GM13976 (cell line): Measurements from ENCODE around the gene FBXO38.

Source experiments
- DNase-seq: peaks from one replicate; pipeline ENCODE4 v3.0.0; 2012; ENCODE audit warnings: low spot score
- CTCF ChIP-seq: IDR thresholded peaks from 2 replicates; pipeline ENCODE4 v1.5.1; 2012; ENCODE audit warnings: borderline replicate concordance, mild to moderate bottlenecking; ENCODE audit not compliant: insufficient read depth; ENCODE audit errors: extremely low read depth, missing control alignments, control extremely low read depth
- in situ Hi-C: fragments of 300-500 bp; cut with MboI; formaldehyde crosslinking; loops from one replicate; pipeline ENCODE4 v1.12.0; 2022; ENCODE audit warnings: low sequenced_read_pairs, mixed read lengths, inconsistent platforms; ENCODE audit not compliant: unreplicated experiment

The FBXO38 gene

GRCh38 chr5:148403344-148403743 lies 19.6 kb downstream of the FBXO38 start:
- DNase-seq, result peak; percentile 16
- no peak for TF ChIP-seq CTCF
- in situ Hi-C loops, result no loop called here

DNA sequence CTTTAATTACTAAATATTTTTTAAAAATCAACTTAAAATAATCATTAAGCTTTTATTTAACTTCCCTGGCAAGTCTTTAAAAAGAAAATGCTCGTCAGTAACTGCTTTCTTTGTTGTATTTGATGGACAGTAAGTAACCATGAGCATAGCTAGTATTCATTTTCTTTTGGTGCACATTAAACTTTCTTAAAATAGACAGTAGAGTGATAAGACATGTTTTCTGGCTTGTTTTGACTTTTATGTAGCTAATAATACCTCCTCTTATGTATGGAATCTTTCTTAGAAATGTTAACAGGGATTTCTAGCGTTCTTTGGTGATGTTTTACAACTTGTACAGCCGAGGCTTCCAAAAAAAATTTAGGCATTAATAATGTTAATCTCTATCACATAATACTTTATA lies 22.6 kb downstream of the FBXO38 start:
- in situ Hi-C loops, result no loop called here
- TF ChIP-seq CTCF, result no peak
- no peak for DNase-seq

DNA sequence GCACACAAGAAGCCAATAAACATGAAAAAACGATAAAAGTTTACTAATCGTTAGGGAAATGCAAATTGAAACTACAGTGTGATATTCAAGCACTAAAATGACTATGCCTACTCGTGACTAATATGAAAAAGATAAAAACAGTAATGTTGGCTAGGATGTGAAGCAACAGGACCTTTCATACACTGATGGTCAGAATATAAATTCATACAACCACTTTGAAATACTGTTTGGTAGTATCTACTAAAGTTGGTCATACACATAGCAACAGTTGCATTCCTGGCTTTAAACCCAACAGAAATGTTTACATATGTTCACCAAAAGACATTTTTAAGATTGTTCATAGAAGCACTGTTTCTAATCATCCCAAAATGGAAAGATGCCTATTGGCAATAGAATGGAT lies 24.3 kb downstream of the FBXO38 start:
- DNase-seq, result no peak
- in situ Hi-C loops, result no loop called here
- TF ChIP-seq CTCF, result no peak

- no peak for TF ChIP-seq CTCF
- in situ Hi-C loops, result no loop called here
- no peak for DNase-seq
These were observed 28.4 kb downstream of the FBXO38 start for GRCh38 chr5:148412124-148412523.

- no peak for DNase-seq
- no peak for TF ChIP-seq CTCF
- in situ Hi-C loops, result no loop called here
These were observed 31.1 kb downstream of the FBXO38 start for GRCh38 chr5:148414833-148415232.

DNA sequence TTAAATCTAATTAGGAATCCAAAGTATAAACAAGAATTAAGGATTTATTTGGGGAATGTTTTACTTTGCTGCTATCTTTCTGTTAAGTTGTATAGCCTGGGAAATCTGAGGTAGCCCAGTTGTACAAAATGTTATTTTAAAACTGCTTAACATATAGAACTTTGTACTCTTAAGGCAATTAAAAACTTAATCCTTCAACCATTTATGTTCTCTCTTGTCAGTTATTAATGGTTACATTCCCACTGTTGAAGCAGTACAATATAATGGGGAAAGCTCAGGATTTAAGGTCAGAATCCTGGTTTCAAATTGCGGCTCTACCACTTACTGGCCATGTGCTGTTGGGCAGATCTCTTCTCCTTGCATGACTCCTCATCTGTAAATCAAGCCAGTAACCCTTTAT lies 32.7 kb downstream of the FBXO38 start:
- in situ Hi-C loops, result no loop called here
- DNase-seq, result no peak
- no peak for TF ChIP-seq CTCF

DNA sequence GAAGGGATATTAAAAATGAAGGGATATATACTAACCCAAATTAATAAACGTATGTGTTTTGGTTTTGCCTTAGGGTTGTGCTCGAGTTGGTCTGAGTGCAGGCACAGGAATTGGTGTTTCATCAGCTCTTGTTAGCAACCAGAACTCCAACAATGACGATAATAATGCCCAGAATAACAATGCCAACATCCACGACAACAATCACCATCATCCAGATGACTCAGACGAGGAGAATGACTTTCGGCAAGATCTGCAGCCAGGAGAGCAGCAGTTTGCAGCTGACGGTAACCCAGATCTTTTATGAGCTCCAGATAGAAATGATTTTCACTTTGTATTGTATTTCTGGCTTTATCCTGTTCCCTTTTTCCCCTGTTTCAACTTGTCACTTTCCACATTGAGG lies 33.2 kb downstream of the FBXO38 start:
- TF ChIP-seq CTCF, result no peak
- in situ Hi-C loops, result no loop called here
- DNase-seq, result no peak
